Embryonic facial prominence (tissue), 1 donor: Measurements from ENCODE around the gene LORICRIN.

Experiments used
- DNase-seq: peaks from one replicate; pipeline ENCODE4 v3.0.0-alpha.2; 2016; ENCODE audit errors: extremely low spot score

The LORICRIN gene

DNA sequence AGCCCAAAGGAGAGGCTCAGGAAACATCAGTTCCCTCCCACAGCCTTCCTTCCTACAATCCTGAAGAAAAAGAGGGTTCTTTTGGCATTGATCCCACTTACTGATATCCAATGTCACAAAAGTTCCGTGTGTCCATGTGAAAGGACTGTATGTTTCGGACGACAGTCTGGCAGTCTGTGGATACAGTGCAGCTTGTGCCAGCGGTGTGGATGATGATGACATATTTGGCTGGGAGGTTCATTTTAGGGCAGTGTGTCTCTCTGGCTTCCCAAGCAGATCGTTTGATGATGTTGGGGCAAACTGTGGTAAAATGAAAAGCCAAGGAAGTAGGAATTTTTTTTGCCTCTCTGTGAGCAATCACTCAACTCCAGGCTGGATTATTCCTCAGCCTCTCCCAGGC lies 42.8 kb downstream of the LORICRIN start:
- DNase-seq = no peak

DNA sequence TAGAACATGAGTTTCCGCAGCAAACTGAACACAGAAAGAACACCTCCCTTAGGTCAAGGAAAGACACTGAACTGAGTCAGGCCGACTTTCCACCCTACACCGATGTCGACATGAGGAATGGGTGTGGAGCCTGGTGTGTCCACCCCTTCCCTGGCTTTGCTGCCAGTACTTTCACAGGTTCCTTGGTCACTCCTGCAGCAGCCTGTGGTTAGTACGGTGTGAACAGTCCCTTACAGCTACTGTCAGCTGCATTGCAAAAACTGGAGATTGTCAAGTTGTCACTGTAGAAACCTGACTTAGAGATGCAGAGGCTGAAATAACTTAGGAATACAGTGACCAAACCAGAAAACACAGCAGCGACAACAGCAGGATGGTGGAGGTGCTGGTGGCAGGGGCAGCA lies 46.2 kb downstream of the LORICRIN start:
- no peak for DNase-seq

DNA sequence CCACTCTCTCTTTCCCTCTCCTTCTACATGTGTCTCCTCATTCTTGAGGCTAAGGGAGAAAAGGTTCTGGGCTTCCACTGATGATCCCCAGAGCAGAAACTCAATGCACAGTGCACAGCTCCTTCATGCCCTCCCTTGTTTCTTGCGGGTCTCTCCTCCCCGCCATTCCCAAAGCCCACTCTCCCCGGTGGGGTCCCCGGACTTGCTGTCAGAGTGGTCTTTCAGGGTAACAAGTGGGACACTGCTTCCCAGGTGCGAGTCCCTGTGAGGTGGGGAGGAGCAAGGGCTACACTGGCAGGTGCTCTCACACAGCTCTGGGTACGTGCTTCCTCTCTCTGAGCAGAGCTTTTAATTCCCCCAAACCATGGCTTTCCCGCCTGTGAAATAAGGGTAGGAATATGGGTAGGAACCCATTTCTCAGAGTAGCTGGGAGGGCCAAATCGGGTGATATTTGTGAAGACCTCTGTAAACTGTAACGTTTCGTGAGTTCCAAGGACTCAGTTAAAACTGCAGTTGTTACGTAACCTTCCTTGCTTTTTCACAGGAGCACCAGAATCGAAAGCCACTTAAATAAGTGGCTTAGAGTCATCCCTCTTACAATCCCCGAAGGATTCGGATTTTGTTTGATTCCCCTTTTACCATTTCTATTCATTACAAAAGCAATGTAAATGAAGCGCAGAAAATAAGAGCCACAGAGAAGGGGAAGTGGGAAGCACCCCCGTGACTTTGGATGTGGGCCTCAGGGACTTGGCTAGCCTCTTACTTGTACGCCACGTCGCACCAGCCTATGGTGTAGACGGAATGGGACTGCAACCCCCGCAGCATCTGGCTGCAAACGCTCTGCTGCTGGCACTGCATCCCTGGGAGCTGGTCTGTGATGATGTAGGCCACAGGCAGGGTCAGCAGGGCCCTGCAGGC lies 47.1 kb downstream of the LORICRIN start:
- no peak for DNase-seq

DNA sequence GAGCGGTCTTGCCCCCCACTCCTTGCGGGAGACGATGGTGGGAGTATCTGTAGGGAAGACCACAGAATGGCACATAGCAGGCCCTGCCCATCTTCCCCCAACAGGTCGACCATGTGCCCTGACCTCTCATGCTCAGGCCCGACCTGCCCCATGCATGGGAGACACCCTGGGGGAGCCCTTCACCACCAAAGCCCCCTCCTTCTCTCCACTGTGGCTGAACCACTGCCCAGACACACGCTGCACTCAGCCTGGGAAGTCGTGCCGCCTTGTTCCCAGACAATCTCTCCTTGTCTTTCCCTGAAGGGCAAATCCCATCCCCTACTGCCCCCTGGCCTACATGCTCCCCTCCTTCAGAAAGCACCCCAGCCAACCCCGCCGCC lies 47.7 kb downstream of the LORICRIN start:
- no peak for DNase-seq

GRCh38 chr1:153308540-153308939 lies 49.1 kb downstream of the LORICRIN start:
- DNase-seq = no peak

GRCh38 chr1:153309441-153309840 lies 50.0 kb downstream of the LORICRIN start:
- DNase-seq = no peak

- DNase-seq = no peak
These were observed 51.0 kb downstream of the LORICRIN start for GRCh38 chr1:153310526-153310925.
